ENCODE measurements around the gene CDC73.

GRCh38 chr1:193199940-193200339 is 78.1 kb downstream of the CDC73 start:
- TF ChIP-seq CTCF (IDR thresholded peaks at IDR 0.05): no peak
- no peak for TF ChIP-seq POLR2AphosphoS5 (IDR thresholded peaks at IDR 0.05)
- no peak for TF ChIP-seq EP300 (IDR thresholded peaks at IDR 0.05; ENCODE audit: low read depth)
- no peak for TF ChIP-seq POLR2A (IDR thresholded peaks at IDR 0.05)

Measured in transverse colon (tissue), 4 donors.